Measurements from ENCODE around the gene FIGNL2. TPM values are rescaled to one million over a fixed set of nuclear protein-coding genes. Genes with fewer than 3 reads are reported as not detected.

FIGNL2 gene
- total RNA-seq, 1 experiment from 2014 or later = 0.27 TPM

GRCh38 chr12:51844854-51845253 is 3.7 kb downstream of the FIGNL2 start:
- no peak for TF ChIP-seq RAD21 (IDR thresholded peaks at IDR 0.05; ENCODE audit: low read depth)
- no peak for TF ChIP-seq CBX3 (IDR thresholded peaks at IDR 0.05; ENCODE audit: low read depth)
- no peak for TF ChIP-seq JUND (IDR thresholded peaks at IDR 0.05)
- TF ChIP-seq ZBTB33 (IDR thresholded peaks at IDR 0.05; ENCODE audit: extremely low read depth, insufficient replicate concordance, low read length) = no peak
- no peak for TF ChIP-seq YY1 (IDR thresholded peaks at IDR 0.05; ENCODE audit: extremely low read depth, insufficient replicate concordance, low read depth, low read length)
- TF ChIP-seq POLR2A (IDR thresholded peaks at IDR 0.05; ENCODE audit: borderline replicate concordance, extremely low read depth, insufficient read depth, insufficient read length) = no peak
- DNase-seq (ENCODE audit: low read depth, low spot score) (no peak), ATAC-seq (no peak)
- Histone ChIP-seq H3K9me3 (ENCODE audit: control insufficient read depth in 1 of 2, insufficient read depth in 1 of 2, low read depth in 1 of 2, low read length in 2 of 2) (no peaks in the 10 kb centered on the region), H4K20me1 (ENCODE audit: insufficient read depth) (no peaks in the 10 kb centered on the region), H3K36me3 (ENCODE audit: control insufficient read depth in 1 of 2, insufficient read depth in 2 of 2, low read length in 2 of 2) (no peaks in the 10 kb centered on the region), H3K27ac (ENCODE audit: low read depth, low read length) (no peak overlapping the region), H2AFZ (ENCODE audit: low read depth, low read length, poor library complexity, severe bottlenecking) (no peak overlapping the region), H3K9ac (ENCODE audit: low read length) (no peak overlapping the region), H3K27me3 (ENCODE audit: insufficient read depth, low read length) (peaks cover 2% of the 10 kb centered on the region; the same call in 1 of the 2 replicates), H3K4me1 (ENCODE audit: control insufficient read depth in 1 of 2, insufficient read depth in 2 of 2, low read length in 2 of 2) (peaks cover 0 to 4% of the 10 kb centered on the region in 2 experiments; a peak in 2 of 4 replicates), H3K4me2 (ENCODE audit: low read length) (no peak overlapping the region), H3K9me2 (ENCODE audit: insufficient read depth) (no peaks in the 10 kb centered on the region), H3K4me3 (replicated peaks in 1 of 2; ENCODE audit: low read depth in 1 of 2, low read length in 2 of 2) (no peak overlapping the region), H3K79me2 (ENCODE audit: insufficient read depth, low read length) (no peaks in the 10 kb centered on the region)
- ChIA-PET CTCF (no interaction called here), POLR2A (no interaction called here), RAD21 (ENCODE audit: low non-redundant PET in 1 of 2, low total read pairs in 2 of 2, uncharacterized antibody in 2 of 2, unreplicated experiment in 2 of 2) (no interaction called here)
- no TSS peak for BruUV-seq (replicated peaks)
- intact Hi-C loops (cut with micrococcal nuclease) = no loop called here

- no peak overlapping the region for H3K4me3 ChIP-seq (replicated peaks in 1 of 2; ENCODE audit: low read depth in 1 of 2, low read length in 2 of 2)
- TF ChIP-seq EZH2phosphoT487 (IDR thresholded peaks at IDR 0.05; ENCODE audit: borderline replicate concordance) = no peak
- TF ChIP-seq SIN3A (IDR thresholded peaks at IDR 0.05; ENCODE audit: low read depth) = no peak
- TF ChIP-seq POLR2A (IDR thresholded peaks at IDR 0.05; ENCODE audit: borderline replicate concordance, extremely low read depth, insufficient read depth, insufficient read length) = no peak
- no peak for TF ChIP-seq REST (IDR thresholded peaks at IDR 0.05; ENCODE audit: low read depth)
- DNase-seq (ENCODE audit: low read depth, low spot score) (no peak), ATAC-seq (no peak)
- H3K9me2 ChIP-seq (ENCODE audit: insufficient read depth) = no peaks in the 10 kb centered on the region
- CTCF ChIA-PET = no interaction called here
- H3K4me1 ChIP-seq (ENCODE audit: control insufficient read depth in 1 of 2, insufficient read depth in 2 of 2, low read length in 2 of 2) = no peaks in the 10 kb centered on the region; a peak in 1 of 4 replicates
- H3K9me3 ChIP-seq (ENCODE audit: control insufficient read depth in 1 of 2, insufficient read depth in 1 of 2, low read depth in 1 of 2, low read length in 2 of 2) = no peaks in the 10 kb centered on the region
- intact Hi-C loops (cut with micrococcal nuclease) = no loop called here
- H3K4me2 ChIP-seq (ENCODE audit: low read length) = no peak overlapping the region
- H3K27me3 ChIP-seq (ENCODE audit: insufficient read depth, low read length) = peaks cover 2% of the 10 kb centered on the region; the same call in 1 of the 2 replicates
- no peak overlapping the region for H3K27ac ChIP-seq (ENCODE audit: low read depth, low read length)
- no peaks in the 10 kb centered on the region for H3K36me3 ChIP-seq (ENCODE audit: control insufficient read depth in 1 of 2, insufficient read depth in 2 of 2, low read length in 2 of 2)
- H3K79me2 ChIP-seq (ENCODE audit: insufficient read depth, low read length) = no peaks in the 10 kb centered on the region
- no peak overlapping the region for H2AFZ ChIP-seq (ENCODE audit: low read depth, low read length, poor library complexity, severe bottlenecking)
- H3K9ac ChIP-seq (ENCODE audit: low read length) = no peak overlapping the region
- H4K20me1 ChIP-seq (ENCODE audit: insufficient read depth) = no peaks in the 10 kb centered on the region
- BruUV-seq (replicated peaks) = no TSS peak
- POLR2A ChIA-PET = no interaction called here
- RAD21 ChIA-PET (ENCODE audit: low non-redundant PET in 1 of 2, low total read pairs in 2 of 2, uncharacterized antibody in 2 of 2, unreplicated experiment in 2 of 2) = no interaction called here
Measured at GRCh38 chr12:51841727-51842126, 6.8 kb downstream of the FIGNL2 start.
